Hepatocyte (in vitro differentiated cells): ENCODE measurements around the gene GPR84.

ENCODE experiments used
- CTCF ChIP-seq: fragments of 200-600 bp; sonication (generic); IDR thresholded peaks from 2 replicates; pipeline ENCODE4 v1.5.1; 2016; ENCODE audit warnings: antibody characterized with exemption, mild to moderate bottlenecking; ENCODE audit not compliant: poor library complexity
- EZH2 ChIP-seq: fragments of 200-600 bp; sonication (generic); IDR thresholded peaks from 2 replicates; pipeline ENCODE4 v1.6.1; 2016; ENCODE audit warnings: antibody characterized with exemption, mild to moderate bottlenecking, borderline replicate concordance
- EZH2phosphoT487 ChIP-seq: fragments of 200-600 bp; sonication (generic); IDR thresholded peaks from one replicate; pipeline ENCODE4 v1.6.1; 2018; ENCODE audit warnings: antibody characterized with exemption, mild to moderate bottlenecking, low read depth, moderate library complexity; ENCODE audit not compliant: unreplicated experiment, severe bottlenecking

GRCh38 chr12:54338698-54339296 is 25.5 kb downstream of the GPR84 start:
- no peak for TF ChIP-seq CTCF
- TF ChIP-seq EZH2, result no peak
- TF ChIP-seq EZH2phosphoT487, result no peak
